CD4-positive, alpha-beta T cell treated with Interferon gamma for 1 hour (primary cell): ENCODE results near the gene RTEL1.
"Not testable (repeated sequence)": the region's sequence is repeated elsewhere in the genome, so short reads cannot be mapped to it uniquely, and the experiment has no call there.

Source experiments
- DNase-seq: peaks from one replicate; pipeline ENCODE4 v3.0.0-alpha.2; 2020

RTEL1 gene, protein sequence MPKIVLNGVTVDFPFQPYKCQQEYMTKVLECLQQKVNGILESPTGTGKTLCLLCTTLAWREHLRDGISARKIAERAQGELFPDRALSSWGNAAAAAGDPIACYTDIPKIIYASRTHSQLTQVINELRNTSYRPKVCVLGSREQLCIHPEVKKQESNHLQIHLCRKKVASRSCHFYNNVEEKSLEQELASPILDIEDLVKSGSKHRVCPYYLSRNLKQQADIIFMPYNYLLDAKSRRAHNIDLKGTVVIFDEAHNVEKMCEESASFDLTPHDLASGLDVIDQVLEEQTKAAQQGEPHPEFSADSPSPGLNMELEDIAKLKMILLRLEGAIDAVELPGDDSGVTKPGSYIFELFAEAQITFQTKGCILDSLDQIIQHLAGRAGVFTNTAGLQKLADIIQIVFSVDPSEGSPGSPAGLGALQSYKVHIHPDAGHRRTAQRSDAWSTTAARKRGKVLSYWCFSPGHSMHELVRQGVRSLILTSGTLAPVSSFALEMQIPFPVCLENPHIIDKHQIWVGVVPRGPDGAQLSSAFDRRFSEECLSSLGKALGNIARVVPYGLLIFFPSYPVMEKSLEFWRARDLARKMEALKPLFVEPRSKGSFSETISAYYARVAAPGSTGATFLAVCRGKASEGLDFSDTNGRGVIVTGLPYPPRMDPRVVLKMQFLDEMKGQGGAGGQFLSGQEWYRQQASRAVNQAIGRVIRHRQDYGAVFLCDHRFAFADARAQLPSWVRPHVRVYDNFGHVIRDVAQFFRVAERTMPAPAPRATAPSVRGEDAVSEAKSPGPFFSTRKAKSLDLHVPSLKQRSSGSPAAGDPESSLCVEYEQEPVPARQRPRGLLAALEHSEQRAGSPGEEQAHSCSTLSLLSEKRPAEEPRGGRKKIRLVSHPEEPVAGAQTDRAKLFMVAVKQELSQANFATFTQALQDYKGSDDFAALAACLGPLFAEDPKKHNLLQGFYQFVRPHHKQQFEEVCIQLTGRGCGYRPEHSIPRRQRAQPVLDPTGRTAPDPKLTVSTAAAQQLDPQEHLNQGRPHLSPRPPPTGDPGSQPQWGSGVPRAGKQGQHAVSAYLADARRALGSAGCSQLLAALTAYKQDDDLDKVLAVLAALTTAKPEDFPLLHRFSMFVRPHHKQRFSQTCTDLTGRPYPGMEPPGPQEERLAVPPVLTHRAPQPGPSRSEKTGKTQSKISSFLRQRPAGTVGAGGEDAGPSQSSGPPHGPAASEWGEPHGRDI (N-terminal part only)

GRCh38 chr20:63657937-63658748 lies at the start of gene RTEL1:
TSS of gene RTEL1 (plus strand) at chr20:63658312. CDS start at chr20:63659403, 1,091 bp downstream.
- DNase-seq: peak; percentile 83

GRCh38 chr20:63610581-63611435 lies 47.3 kb upstream of the RTEL1 start:
- no peak for DNase-seq

DNA sequence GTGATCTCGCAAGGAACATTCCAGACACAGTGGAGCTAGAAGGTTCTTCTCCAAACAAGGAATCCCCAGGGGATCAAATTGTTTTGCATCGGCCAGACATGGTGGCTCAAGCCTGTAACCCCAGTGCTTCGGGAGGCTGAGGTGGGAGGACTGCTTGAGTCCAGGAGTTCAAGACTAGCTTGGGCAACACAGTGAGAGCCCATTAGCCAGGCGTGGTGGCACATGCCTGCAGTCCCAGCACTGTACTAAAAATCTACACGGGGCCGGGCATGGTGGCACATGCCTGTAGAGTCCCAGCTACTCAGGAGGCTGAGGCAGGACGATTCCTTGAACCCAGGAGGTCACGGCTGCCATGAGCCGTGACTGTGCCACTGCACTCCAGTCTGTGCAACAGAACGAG lies 46.5 kb upstream of the RTEL1 start:
- no peak for DNase-seq

DNA sequence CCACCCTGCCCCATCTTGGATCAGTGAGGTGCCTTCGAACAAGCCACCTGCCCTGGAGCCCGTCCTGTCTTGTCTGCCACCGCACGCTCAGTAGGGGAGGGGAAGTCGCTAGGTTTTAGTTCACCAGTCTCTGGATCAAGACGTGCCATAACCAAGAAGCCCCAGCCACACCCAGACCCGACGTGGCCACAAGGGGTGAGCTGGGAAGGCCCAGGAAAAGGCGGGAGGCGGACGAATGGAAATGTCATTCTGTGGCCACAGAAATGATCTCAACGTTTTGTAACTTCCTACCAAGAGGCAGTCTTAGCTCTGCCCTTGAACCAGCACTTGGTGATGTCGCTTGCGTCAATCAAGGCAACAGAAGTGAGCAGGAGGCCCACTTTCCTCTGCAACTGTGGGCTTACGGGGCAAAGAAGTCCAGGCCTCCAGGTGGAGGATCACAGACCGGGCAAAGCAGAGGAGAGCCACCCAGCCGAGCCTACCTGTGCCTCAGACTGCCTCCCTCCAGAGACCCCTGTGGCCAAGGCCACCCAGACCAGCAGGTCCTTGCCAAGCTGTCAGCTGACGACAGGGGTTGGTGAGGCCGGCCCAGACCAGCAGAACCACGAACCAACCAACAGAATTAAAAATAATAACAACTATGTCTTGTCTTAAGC lies 45.7 kb upstream of the RTEL1 start:
- peak; percentile 47 for DNase-seq

DNA sequence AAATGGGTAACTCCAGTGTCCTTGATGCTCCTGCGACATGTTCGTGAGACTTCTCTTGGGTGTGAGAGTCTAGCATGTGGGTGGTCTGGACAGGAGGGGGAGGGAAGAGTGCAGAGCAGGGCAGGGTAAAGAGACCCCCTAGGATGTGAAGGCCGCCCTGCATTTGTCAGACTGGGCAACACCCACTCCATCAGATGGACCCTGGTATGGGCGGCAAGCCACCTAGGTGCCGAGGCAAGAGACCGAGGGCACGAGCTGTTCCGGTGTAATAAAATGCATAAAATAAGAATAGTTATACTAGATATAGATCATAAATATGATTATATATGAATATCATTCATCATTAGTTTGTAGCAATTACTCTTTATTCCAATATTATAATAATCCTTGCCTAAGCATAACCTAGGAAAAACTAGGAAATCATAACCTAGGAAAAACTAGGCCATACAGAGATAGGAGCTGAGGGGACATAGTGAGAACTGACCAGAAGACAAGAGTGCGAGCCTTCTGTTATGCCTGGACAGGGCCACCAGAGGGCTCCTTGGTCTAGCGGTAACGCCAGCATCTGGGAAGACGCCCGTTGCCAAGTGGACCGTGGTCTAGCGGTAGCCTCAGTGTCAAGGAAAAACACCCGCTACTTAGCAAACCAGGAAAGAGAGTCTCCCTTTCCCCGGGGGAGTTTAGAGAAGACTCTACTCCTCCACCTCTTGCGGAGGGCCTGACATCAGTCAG lies 44.1 kb upstream of the RTEL1 start:
- not testable (repeated sequence) for DNase-seq

DNA sequence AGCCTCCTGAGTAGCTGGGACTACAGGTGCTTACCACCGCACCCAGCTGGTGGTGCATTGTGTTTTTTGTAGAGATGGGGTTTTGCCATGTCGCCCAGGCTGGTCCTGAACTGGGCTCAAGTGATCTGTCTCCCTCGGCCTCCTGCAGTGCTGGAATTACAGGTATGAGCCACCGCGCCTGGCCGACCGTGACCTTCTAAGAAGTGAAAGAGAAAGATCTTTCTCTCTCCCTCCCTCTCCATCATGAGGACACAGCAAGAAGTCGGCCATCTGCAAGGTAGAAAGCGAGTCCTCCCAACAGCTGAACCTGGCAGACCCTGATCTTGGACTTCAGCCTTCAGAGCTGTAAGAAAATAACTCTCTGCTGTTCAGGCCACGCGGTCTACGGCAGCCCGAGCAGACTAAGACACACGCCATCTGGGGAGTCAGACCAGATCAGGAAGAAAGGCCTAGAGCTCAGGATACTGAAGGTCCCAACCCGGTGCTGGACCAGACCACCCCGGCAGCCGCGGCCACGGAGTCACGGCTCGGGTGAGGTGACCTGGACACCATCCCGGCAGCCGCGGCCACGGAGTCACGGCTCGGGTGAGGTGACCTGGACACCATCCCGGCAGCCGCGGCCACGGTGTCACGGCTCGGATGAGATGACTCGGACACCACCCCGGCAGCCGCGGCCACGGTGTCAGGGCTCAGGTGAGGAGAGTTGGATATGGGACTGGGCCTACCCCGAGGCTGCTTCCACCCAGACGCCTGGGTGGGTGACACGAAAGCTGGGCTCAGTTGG lies 40.8 kb upstream of the RTEL1 start:
- DNase-seq: no peak

GRCh38 chr20:63617876-63618265 lies 40.2 kb upstream of the RTEL1 start:
- no peak for DNase-seq

DNA sequence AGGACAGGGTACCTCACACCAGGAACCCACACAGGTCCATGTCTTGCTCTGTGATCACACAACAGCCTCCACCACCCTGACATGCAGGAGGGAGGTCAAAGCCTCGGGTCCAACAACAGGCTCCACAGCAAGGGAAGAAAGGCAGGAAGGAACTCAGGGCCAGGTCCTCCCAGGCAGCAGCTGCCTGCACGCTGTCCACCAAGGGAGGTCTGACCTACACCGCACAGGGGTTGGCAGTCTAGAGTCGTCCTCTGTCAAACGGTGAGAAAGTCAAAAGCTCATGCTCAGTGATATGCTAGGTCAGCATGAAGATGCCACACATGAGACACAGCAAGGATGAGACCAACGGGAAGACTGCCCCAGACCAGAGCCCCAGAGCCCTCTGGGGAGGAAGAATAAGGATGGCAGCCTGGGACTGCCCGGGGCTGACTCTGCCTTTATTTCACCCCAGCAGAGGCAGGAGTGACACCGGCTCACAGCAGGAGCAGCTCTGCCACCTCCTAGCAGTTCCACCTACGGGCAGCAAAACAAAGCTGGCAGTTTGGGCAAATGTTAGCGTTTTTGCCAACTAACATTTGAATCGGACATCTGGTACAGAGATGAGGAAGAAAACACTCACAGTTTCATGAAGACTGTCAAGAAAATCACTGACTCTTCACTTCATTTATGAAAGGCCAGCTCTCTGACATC lies 39.7 kb upstream of the RTEL1 start:
- DNase-seq: no peak

GRCh38 chr20:63619086-63619485 lies 39.0 kb upstream of the RTEL1 start:
- DNase-seq: no peak

DNA sequence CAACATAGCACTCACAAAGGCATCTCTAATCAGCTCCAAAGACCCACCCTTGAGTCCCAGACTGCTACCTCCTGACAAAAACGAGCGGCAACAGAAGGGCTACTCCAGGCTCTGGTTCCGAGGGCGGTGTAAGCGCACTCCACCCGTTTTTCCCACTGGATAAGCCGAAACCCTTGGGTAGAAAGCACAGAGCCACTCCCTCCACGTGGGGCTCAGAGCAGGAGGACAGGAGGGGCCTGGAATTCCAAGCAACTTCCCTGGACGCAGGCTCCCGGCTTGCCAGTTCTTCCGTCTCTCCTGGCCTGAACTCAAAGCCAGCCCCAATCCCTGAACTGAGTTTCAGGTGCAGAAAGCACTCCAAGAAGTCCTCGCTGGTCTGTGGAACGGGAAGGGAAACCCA lies 38.6 kb upstream of the RTEL1 start:
- no peak for DNase-seq

DNA sequence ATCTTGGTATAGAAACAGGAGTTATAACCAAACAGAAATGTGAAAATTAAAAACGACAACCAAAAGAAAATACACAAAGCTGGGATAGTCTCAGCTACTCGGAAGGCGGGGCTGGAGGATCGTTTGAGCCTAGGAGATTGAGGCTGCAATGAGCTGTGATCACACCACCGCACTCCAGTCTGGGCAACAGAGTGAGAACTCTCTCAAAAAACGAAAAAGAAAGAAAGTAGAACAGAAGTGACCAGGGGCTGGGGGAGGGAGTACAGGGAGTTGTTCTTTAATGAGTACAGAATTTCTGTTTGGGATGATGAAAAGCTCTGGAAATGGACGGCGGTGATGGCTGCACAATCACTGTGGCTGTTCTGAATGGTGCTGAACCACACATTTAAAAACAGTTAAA lies 37.1 kb upstream of the RTEL1 start:
- DNase-seq: no peak

DNA sequence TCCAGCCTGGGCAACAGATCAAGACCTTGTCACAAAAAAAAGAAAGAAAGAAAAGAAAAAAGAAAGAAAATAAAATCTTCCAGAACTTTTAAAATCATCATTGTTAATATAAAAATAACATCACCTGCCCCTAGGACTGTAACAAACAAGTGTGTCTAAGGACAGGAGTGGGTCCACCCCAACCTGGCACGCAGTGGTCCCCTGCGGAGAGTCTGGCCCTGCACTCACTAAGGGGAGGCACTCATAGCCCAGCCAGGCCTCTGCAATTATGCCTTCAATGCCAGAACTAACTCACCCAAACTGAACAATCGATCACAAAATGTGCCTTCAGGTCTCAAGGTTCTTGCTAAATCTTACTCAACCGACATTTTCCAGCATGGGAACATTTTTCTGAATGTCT lies 36.0 kb upstream of the RTEL1 start:
- no peak for DNase-seq

- no peak for DNase-seq
Observed at GRCh38 chr20:63622732-63623131, 35.4 kb upstream of the RTEL1 start.

DNA sequence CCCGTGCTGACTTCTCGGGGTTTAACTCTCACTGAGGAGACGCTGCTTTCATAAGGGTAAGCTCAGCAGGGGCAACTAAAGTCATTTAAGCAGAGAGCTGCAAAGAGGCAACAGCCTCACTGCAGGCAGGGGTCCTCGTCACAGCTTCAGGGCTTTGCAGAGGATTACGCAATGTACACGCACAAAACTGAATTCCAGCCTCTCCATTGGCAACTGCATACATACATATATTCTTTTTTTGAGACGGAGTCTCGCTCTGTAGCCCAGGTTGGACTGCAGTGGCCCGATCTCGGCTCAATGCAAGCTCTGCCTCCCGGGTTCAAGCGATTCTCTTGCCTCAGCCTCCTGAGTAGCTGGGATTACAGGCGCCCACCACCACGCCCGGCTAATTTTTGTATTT lies 33.6 kb upstream of the RTEL1 start:
- no peak for DNase-seq

DNA sequence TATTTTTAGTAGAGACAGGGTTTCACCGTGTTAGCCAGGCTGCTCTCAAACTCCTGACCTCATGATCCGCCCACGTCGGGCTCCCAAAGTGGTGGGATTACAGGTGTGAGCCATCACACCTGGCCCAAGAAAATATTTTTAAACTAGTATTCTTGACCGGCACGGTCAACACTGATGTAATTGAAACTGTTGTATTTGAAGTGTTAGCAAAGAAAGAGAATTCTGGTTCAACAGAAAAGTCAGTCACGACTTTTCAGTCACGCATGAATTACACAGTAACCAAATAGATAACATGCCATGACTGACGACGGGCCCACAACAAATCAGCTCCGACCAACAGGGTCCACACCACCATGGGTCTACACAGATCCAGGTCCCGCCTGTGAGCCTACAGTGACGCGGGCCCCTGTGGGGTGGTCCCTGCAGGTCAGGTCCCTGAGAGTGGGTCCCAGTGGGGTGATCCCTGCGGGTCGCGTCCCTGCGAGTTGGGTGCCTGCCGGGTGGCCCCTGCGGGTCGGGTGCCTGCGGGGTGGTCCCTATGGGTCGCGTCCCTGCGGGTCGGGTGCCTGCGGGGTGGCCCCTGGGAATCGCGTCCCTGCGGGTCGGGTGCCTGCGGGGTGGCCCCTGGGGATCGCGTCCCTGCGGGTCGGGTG lies 32.2 kb upstream of the RTEL1 start:
- no peak for DNase-seq

- DNase-seq: no peak
Observed at GRCh38 chr20:63626424-63627128, 31.5 kb upstream of the RTEL1 start, which contains the start of gene GMEB2. TSS of gene GMEB2 (minus strand) at chr20:63627101. CDS start at chr20:63619397, 7,704 bp downstream.

- peak; percentile 94 for DNase-seq
Observed at GRCh38 chr20:63627129-63627750, 30.9 kb upstream of the RTEL1 start.
